Ishikawa (cell line): Measurements from ENCODE around the gene TRAPPC5.

Experiments
- CEBPB ChIP-seq: IDR thresholded peaks from 2 replicates; pipeline ENCODE4 v1.6.1; 2012
- CREB1 ChIP-seq: IDR thresholded peaks from 2 replicates; pipeline ENCODE4 v1.6.1; 2012; ENCODE audit warnings: low read depth
- EGR1 ChIP-seq: IDR thresholded peaks from 2 replicates; pipeline ENCODE4 v1.6.1; 2012
- EP300 ChIP-seq: IDR thresholded peaks from 2 replicates; pipeline ENCODE4 v1.6.1; 2012; ENCODE audit warnings: borderline replicate concordance
- FOXM1 ChIP-seq: IDR thresholded peaks from 2 replicates; pipeline ENCODE4 v1.6.1; 2012; ENCODE audit warnings: low read depth, borderline replicate concordance
- MAX ChIP-seq: IDR thresholded peaks from 2 replicates; pipeline ENCODE4 v1.6.1; 2012
- NFIC ChIP-seq: IDR thresholded peaks from 2 replicates; pipeline ENCODE4 v1.6.1; 2012
- RAD21 ChIP-seq: IDR thresholded peaks from 2 replicates; pipeline ENCODE4 v1.6.1; 2012; ENCODE audit warnings: low read depth
- TAF1 ChIP-seq: IDR thresholded peaks from 2 replicates; pipeline ENCODE4 v1.6.1; 2012; ENCODE audit warnings: low read depth, mild to moderate bottlenecking
- TCF12 ChIP-seq: IDR thresholded peaks from 2 replicates; pipeline ENCODE4 v1.6.1; 2012; ENCODE audit warnings: low read depth
- TEAD4 ChIP-seq: IDR thresholded peaks from 2 replicates; pipeline ENCODE4 v1.6.1; 2012
- YY1 ChIP-seq: IDR thresholded peaks from 2 replicates; pipeline ENCODE4 v1.6.1; 2012; ENCODE audit warnings: low read depth
- ZBTB7A ChIP-seq: IDR thresholded peaks from 2 replicates; pipeline ENCODE4 v1.6.1; 2012; ENCODE audit warnings: low read depth
- TF ChIP-seq, protein P1 (sequence below): IDR thresholded peaks from 2 replicates; pipeline ENCODE4 v1.6.1; 2012
- TF ChIP-seq, protein P2 (sequence below): IDR thresholded peaks from 2 replicates; pipeline ENCODE4 v1.6.1; 2012; ENCODE audit warnings: low read depth, mild to moderate bottlenecking

Gene TRAPPC5

GRCh38 chr19:7640803-7641202 lies 39.8 kb upstream of the TRAPPC5 start:
- TF ChIP-seq, protein P1, sequence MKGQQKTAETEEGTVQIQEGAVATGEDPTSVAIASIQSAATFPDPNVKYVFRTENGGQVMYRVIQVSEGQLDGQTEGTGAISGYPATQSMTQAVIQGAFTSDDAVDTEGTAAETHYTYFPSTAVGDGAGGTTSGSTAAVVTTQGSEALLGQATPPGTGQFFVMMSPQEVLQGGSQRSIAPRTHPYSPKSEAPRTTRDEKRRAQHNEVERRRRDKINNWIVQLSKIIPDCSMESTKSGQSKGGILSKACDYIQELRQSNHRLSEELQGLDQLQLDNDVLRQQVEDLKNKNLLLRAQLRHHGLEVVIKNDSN, result no peak
- no peak for TF ChIP-seq EGR1
- TF ChIP-seq, protein P2, sequence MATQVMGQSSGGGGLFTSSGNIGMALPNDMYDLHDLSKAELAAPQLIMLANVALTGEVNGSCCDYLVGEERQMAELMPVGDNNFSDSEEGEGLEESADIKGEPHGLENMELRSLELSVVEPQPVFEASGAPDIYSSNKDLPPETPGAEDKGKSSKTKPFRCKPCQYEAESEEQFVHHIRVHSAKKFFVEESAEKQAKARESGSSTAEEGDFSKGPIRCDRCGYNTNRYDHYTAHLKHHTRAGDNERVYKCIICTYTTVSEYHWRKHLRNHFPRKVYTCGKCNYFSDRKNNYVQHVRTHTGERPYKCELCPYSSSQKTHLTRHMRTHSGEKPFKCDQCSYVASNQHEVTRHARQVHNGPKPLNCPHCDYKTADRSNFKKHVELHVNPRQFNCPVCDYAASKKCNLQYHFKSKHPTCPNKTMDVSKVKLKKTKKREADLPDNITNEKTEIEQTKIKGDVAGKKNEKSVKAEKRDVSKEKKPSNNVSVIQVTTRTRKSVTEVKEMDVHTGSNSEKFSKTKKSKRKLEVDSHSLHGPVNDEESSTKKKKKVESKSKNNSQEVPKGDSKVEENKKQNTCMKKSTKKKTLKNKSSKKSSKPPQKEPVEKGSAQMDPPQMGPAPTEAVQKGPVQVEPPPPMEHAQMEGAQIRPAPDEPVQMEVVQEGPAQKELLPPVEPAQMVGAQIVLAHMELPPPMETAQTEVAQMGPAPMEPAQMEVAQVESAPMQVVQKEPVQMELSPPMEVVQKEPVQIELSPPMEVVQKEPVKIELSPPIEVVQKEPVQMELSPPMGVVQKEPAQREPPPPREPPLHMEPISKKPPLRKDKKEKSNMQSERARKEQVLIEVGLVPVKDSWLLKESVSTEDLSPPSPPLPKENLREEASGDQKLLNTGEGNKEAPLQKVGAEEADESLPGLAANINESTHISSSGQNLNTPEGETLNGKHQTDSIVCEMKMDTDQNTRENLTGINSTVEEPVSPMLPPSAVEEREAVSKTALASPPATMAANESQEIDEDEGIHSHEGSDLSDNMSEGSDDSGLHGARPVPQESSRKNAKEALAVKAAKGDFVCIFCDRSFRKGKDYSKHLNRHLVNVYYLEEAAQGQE, result no peak
- TF ChIP-seq CEBPB, result no peak
- TF ChIP-seq TEAD4, result no peak
- no peak for TF ChIP-seq CREB1
- TF ChIP-seq TAF1, result no peak
- TF ChIP-seq MAX, result no peak
- TF ChIP-seq NFIC, result no peak
- TF ChIP-seq TCF12, result no peak
- TF ChIP-seq YY1, result no peak
- TF ChIP-seq RAD21, result no peak
- TF ChIP-seq EP300, result no peak
- no peak for TF ChIP-seq FOXM1
- TF ChIP-seq ZBTB7A, result no peak

DNA sequence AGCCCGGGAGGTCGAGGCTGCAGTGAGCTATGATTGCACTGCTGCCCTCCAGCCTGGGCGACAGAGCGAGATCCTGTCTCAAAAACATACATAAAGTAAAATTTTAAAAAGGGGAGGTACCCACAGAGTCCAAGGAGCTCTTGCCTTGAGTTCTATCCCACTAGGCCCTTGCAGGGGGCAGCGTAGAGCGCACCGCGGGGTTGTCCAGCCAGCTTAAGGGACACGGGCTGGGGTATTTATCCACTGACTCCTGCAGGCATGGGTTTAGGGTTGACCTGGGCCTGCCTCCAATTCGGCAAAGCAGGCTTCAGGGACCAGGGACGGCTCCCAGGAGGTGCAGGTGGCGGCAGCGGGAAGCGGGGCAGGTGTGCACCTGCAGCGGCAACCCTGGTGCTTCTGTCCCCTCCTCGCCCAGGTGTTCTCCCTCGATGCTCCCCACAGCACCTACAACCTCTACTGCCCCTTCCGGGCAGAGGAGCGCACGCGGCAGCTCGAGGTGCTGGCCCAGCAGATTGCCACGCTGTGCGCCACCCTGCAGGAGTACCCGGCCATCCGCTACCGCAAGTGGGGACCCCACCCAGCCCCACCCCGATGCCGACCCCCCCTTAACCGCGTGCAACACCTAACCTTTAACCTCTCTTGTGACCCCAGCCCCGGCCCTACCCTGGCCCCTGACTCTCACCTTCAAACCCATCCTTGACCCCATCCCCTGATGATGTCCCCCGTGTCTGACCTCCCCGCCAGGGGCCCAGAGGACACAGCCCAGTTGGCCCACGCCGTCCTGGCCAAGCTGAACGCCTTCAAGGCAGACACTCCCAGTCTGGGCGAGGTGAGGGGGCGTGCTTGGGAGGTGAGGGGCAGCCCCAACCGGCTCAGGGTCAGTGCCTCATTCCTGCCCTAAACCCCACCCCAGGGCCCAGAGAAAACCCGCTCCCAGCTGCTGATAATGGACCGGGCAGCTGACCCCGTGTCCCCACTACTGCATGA lies 39.0 kb upstream of the TRAPPC5 start:
- TF ChIP-seq CREB1 (no peak), YY1 (no peak), CEBPB (no peak), EGR1 (no peak), ZBTB7A (no peak), NFIC (no peak), TAF1 (no peak), TCF12 (no peak), MAX (no peak)
- TF ChIP-seq, protein P1, result no peak

DNA sequence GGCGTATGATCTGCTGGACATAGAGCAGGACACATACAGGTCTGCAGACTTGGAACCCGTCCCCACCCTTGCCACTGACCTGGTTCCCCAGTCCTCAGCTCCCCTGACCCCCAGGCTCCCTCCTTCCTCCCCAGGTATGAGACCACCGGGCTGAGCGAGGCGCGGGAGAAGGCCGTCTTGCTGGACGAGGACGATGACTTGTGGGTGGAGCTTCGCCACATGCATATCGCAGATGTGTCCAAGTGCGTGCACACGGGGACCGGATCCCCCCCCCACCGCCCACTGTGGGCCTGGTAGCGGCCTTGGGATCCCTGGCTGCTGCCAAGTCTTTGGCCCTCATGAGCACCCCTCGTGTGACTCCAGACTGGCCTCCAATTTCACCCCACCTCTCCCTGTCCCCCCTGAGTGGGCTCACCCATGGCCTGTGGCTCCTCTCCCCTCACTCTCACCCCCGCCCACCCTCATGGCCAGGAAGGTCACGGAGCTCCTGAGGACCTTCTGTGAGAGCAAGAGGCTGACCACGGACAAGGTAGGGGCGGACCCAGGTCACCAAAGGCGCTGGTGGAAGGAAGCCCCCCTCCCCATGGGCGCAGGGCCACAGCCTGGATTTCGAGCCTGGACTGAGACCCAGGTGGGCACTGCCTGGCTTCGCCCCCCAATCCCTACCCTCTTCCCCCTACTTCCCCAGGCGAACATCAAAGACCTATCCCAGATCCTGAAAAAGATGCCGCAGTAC lies 38.2 kb upstream of the TRAPPC5 start:
- TF ChIP-seq TEAD4 (no peak), ZBTB7A (no peak), CREB1 (no peak), RAD21 (no peak), MAX (no peak), EP300 (no peak), CEBPB (no peak), YY1 (no peak), EGR1 (no peak)
- TF ChIP-seq, protein P1, result no peak

DNA sequence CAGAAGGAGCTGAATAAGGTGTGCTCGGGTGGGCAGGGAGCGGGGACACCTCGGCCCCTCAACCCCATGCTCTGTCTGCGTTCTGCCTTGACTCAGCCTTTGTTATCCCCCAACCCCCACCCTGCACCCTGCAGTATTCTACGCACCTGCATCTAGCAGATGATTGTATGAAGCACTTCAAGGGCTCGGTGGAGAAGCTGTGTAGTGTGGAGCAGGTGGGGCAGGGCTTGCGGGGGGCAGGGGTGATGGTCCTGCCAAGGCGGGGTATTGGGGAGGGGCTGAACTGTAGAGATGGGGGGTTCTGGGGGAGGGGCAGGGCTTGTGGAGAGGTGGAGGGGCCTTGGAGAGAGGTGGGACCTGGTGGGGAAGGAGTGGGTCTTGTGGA lies 37.6 kb upstream of the TRAPPC5 start:
- TF ChIP-seq RAD21 (no peak), EGR1 (no peak), EP300 (no peak), FOXM1 (no peak), YY1 (no peak), TEAD4 (no peak)
- TF ChIP-seq, protein P2, result no peak

DNA sequence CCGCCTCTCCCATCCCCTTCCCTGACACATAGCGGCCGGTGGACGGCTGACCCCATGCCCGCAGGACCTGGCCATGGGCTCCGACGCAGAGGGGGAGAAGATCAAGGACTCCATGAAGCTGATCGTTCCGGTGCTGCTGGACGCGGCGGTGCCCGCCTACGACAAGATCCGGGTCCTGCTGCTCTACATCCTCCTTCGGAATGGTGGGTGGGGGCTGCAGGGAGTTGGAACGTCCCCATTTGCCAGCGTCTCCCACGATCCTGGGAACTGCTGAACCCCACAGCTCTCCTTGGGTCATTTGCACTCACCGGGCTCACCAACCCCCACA lies 36.1 kb upstream of the TRAPPC5 start:
- TF ChIP-seq TEAD4, result no peak
- TF ChIP-seq, protein P2, result no peak
- TF ChIP-seq CREB1, result no peak
